Activated CD8-positive, alpha-beta memory T cell treated with anti-CD3 and anti-CD28 coated beads for 36 hours (primary cell): ENCODE data around the gene LYSMD3. TPM values are rescaled to one million over a fixed set of nuclear protein-coding genes. Genes with fewer than 3 reads are reported as not detected.

Experiments used
- CTCF ChIA-PET: fragments of 350-600 bp; sonication (Branson Sonifier 250); formaldehyde crosslinking; loops from one replicate; lab custom pipeline; 2021; ENCODE audit warnings: antibody characterized with exemption; lab: Charles Lee
- POLR2A ChIA-PET: fragments of 350-600 bp; sonication (Branson Sonifier 250); formaldehyde crosslinking; loops from one replicate; lab custom pipeline; 2021; ENCODE audit warnings: antibody characterized with exemption; lab: Charles Lee
- total RNA-seq, 2 experiments: library from RNA; stranded (reverse); gene quantifications; one replicate each; pipeline ENCODE4 v1.2.3, GENCODE V29; 2021

LYSMD3 gene
- total RNA-seq, 2 experiments from 2014 or later, result 13.0 to 17.2 TPM

DNA sequence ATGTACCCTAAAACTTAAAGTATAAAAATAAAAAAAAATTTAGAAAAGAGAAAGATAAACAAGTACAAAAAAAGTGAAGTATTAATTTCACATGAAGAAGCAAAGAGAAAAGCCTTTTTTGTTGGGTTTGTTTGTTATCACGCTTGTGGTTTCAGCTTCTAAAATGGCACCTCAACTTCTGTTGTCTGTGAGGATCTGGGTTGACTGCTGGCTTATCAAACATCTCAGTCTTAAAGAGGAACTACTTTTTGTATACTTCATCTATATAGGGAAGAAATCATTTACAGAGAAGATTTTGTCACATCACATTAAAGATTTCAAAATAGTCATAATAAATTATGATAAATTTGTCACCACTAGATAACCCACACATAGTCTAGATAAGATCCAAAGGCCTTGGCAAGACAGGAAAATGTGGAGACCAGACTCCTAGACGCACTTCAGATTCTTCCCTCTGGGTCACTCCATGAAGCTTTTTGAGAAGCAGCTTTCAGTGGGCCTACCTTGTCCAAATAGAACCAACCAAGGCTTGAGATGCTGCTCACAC, 20.4 kb upstream of the LYSMD3 start:
- POLR2A ChIA-PET, result no interaction called here
- CTCF ChIA-PET, result no interaction called here

GRCh38 chr5:90549223-90549622, 19.8 kb upstream of the LYSMD3 start:
- CTCF ChIA-PET, result no interaction called here
- POLR2A ChIA-PET, result no interaction called here

GRCh38 chr5:90548069-90548593, 18.7 kb upstream of the LYSMD3 start:
- CTCF ChIA-PET, result no interaction called here
- POLR2A ChIA-PET, result no interaction called here

GRCh38 chr5:90547072-90547536, 17.7 kb upstream of the LYSMD3 start:
- POLR2A ChIA-PET, result no interaction called here
- CTCF ChIA-PET, result no interaction called here

GRCh38 chr5:90546216-90546837, 16.9 kb upstream of the LYSMD3 start:
- CTCF ChIA-PET, result no interaction called here
- POLR2A ChIA-PET, result no interaction called here

GRCh38 chr5:90545511-90545910, 16.1 kb upstream of the LYSMD3 start:
- CTCF ChIA-PET, result no interaction called here

GRCh38 chr5:90542827-90543519, 13.6 kb upstream of the LYSMD3 start:
- ChIA-PET CTCF (no interaction called here), POLR2A (no interaction called here)

More at GRCh38 chr5:90545511-90545910, 16.1 kb upstream of the LYSMD3 start:
- POLR2A ChIA-PET, result no interaction called here

GRCh38 chr5:90534922-90535321, 5.5 kb upstream of the LYSMD3 start:
- CTCF ChIA-PET, result no interaction called here
- POLR2A ChIA-PET, result no interaction called here

DNA sequence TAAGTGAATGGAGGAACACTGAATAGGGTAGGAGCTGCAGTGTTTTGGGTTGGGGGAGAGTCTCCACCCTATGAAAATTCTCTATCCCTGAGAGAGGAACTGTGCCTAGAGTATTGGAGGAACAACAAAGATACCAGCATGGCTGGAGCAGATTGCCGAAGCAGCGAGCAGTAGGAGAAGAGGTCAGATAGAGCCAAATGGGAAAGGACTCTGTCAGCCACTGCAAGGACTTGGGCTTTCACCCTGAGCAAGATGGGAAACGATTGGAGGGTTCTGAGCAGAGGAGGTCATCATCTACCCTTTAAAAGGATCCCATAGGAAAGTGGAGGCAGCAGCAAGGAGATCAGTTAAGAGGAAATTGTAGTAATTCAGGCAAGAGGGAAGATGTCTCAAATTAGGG, 4.4 kb upstream of the LYSMD3 start:
- CTCF ChIA-PET, result no interaction called here
- POLR2A ChIA-PET, result no interaction called here

DNA sequence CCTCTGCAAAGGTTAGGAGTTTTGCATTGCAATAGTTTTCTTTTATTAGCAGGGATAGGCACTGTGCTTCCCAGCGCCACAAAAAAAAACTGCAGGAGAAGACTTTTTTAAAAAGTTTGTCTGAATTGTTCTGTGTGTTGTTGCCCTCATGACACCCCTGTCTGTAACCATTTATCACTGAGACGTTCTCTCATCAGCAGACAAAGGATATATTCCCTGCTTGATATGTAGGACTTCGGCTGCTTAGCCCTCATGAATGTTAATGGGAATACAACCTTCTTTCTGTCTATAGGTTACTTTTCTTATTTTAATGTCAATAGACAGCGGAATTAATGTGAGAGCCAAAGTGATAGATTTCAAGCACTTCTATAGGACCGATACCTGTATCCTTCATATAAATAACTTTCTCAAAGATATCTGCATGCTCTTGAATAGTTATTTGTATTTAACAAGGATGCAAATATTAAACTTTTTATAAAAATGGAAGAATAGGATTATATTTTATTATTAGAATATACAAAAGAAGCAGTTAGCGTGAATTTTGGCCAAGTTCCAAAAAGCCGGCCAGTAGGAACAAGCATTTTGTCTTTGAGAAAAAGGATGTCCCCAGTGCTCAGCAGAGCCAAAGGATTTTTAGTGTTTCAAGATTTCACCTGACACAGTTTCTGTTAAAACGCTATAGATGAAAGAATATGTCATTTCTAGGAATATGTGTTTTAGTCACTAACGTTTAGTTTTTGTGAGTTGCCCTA, 1.5 kb upstream of the LYSMD3 start:
- ChIA-PET CTCF (interaction anchor here (1.1 to 1.8 kb wide), 4 partner anchors 58 to 144 kb away, joined by 3 to 5 read pairs (median 4); no protein-coding TSS in a partner anchor), POLR2A (interaction anchor here (2.6 to 2.7 kb wide), 2 partner anchors 56 to 121 kb away, joined by 9 to 15 read pairs; partner anchors contain the start of genes CETN3, MBLAC2 and POLR3G)

DNA sequence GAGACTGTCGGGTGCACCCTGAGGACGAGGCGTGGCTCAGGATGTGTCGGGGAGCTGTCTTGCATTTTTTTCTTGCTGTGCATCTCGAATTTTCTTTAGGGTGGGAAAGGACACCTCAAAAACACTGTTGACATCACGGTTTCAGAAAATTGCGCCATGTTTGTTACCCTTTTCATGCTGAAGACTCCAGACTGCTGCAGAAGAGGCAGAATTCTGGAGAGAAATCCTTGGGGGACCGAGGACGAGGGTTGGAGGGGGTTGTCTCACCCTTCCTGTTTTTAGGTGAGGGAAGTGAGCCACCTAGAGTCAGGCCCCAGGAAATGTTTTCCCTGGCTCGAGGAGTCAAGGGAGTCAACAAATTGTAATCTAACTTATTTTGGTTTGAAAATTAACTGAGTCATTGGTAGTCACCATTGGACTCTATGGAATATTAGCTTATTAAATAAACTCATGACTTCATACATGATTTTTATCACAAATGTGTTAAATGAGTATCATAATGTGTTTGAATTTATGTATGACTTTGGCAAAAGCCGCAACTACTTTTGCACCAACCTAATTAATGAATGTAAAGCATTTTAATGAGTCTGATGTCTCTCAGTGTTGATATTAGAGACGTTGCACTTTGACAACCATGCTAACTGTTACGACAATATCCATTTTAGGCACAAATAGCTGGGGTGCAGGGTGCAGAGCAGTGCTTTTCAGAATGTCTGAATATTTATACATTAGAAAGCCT, 724 bp upstream of the LYSMD3 start:
- CTCF ChIA-PET, result interaction anchor here (0.9 to 1.8 kb wide), 6 partner anchors 54 to 143 kb away, joined by 3 to 5 read pairs (median 3); no protein-coding TSS in a partner anchor

DNA sequence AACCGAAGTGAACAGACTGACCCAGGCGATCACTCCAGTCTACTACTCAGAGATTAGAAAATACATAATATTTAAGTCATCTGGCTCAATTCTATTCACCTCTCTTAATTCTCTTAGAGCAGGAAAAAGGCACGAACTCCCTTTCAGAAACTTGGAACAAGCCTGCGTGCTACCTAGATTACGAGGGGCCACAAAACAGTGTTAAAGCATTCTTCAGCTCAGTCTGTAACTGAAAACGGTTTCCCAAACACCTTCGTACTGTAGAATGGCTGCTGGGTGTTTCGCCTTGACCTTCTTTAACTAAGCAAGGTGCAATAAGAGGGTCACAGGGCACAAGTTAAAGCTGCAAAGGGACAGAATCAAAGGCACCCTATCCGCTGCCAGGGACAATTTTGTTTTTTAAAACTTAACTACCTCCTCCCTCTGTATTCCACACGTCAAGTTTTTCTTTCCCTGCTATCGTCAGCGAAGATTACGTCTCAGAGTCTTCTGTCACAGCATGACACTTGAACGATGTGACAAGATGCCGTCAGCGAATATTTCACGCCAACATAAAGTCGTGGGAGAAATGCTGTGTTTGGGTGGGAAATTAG, 687 bp downstream of the LYSMD3 start:
- POLR2A ChIA-PET, result interaction anchor here (0.6 to 2.7 kb wide), 4 partner anchors 54 to 554 kb away, joined by 3 to 15 read pairs (median 6); partner anchors contain the start of genes CETN3, MBLAC2 and POLR3G
- CTCF ChIA-PET, result interaction anchor here (1.1 to 1.8 kb wide), 2 partner anchors 52 to 67 kb away, joined by 3 to 5 read pairs; no protein-coding TSS in a partner anchor

More for the DNA sequence above, 724 bp upstream of the LYSMD3 start:
- POLR2A ChIA-PET, result interaction anchor here (2.6 to 2.7 kb wide), 2 partner anchors 55 to 120 kb away, joined by 9 to 15 read pairs; partner anchors contain the start of genes CETN3, MBLAC2 and POLR3G

DNA sequence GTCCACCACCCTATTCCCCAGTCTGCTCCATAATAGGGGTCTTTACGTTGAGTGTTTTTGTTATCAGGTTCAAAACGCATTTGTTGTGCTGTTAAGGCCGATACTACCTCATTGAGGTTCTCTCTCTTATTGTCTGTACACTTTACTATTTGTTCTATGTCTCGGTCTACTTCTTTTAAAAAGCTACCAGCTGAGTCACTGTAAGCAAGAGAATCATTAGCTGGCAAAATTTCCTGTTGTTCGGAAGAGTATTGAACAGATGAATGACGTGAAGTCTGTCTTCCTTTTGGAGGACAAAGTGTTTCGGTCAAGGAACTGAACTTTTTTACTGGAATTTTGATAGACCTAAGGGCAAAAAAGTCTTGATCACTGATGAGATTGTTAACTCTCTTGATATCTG, 10.3 kb downstream of the LYSMD3 start:
- POLR2A ChIA-PET, result no interaction called here
- CTCF ChIA-PET, result no interaction called here

GRCh38 chr5:90518661-90519060, 10.7 kb downstream of the LYSMD3 start:
- CTCF ChIA-PET, result no interaction called here
- POLR2A ChIA-PET, result no interaction called here

DNA sequence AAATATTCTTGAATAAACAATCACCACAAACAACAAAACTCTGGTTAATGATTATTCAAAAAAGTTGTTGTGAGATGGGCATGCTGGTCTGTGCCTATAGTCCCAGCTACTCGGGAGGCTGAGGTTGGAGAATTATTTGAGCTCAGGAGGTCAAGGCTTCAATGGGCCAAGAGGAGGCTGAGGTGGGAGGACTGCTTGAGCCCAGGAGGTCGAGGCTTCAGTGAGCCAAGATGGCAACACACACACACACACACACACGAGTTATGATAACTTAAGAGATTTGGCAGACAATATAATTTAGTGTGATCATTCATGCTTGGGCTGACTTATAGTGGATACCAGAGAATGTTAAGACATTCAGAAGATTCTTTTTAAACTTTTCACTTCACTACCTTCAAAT, 14.9 kb downstream of the LYSMD3 start:
- ChIA-PET CTCF (no interaction called here), POLR2A (no interaction called here)

DNA sequence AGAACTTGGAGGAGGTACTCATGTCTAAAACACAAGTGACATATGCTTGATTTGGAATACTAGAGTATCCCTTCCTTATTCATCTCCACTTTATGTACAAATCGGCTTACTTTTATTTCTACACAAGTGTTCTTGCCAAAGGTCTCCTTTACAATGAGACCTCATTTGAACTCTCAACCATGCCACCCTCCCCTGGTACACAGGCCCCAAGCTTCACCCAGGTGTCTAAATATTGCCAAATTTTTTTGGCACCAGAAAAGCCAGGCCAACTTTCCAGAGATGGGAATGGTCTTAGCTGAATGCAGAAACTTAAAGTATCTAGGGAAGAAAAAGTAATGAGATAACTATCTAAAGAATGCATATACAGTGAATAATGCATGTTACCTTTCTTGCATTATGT, 18.9 kb downstream of the LYSMD3 start:
- ChIA-PET POLR2A (no interaction called here), CTCF (interaction anchor here (0.6 kb wide), 1 partner anchor 71 kb away, joined by 4 read pairs; no protein-coding TSS in a partner anchor)

DNA sequence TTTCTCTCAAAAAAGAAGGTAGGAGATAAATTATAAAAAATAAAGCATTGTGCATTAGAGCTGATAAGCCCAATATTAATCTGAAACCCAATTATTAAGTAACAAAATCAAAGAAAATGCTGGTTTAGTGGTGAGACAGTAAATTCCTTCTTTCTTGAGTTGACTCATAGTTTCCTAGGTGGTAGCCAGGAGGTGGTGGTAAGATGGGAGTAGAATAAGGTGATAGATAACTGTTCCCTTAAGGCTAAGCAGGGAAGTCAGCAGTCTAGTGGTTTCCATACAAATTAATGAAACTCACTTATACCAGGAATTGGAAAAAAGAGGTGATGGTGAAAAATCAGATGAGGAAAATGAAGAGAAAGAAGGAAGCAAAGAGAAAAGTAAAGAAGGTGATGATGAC, 23.2 kb downstream of the LYSMD3 start:
- CTCF ChIA-PET, result no interaction called here
- POLR2A ChIA-PET, result no interaction called here

DNA sequence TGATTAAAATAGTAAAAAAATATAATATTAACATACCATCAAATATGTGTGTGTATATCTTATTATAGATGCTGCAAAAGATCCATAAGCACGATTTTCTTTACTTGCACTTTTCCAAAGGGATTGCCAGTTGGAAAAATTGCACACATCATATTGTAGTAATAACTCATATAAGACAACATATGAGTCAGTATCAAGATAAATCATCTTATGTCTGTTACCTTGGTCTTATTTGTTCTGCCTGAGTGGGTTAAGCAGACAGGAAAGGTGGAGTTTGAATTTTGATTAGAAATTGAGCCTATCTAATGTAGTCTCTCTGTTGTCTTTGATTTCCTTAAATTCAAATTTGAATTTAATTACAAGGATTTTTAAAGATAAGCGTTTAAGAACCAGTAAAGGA, 24.6 kb downstream of the LYSMD3 start:
- POLR2A ChIA-PET, result no interaction called here
- CTCF ChIA-PET, result no interaction called here
